Measurements from ENCODE around the gene ATP12A.

The ATP12A gene

GRCh38 chr13:24692561-24692960 is 12.4 kb downstream of the ATP12A start:
- Histone ChIP-seq H3K27ac (no peak overlapping the region), H3K36me3 (ENCODE audit: control insufficient read depth, insufficient read depth, low read length) (no peaks in the 10 kb centered on the region), H3K9me3 (ENCODE audit: control insufficient read depth, low read length) (no peaks in the 10 kb centered on the region), H3K27me3 (ENCODE audit: control insufficient read depth, insufficient read depth, low read length) (no peaks in the 10 kb centered on the region), H2AFZ (no peak overlapping the region), H3K79me2 (no peaks in the 10 kb centered on the region), H3K9ac (no peak overlapping the region), H3K4me3 (ENCODE audit: low read depth, low read length) (no peak overlapping the region), H3K4me1 (no peaks in the 10 kb centered on the region), H3K4me2 (ENCODE audit: low read length) (no peak overlapping the region)
- no peak for TF ChIP-seq CTCF (IDR thresholded peaks at IDR 0.05)

- Histone ChIP-seq H3K27me3 (ENCODE audit: control insufficient read depth, insufficient read depth, low read length) (no peaks in the 10 kb centered on the region), H3K4me2 (ENCODE audit: low read length) (no peak overlapping the region), H3K4me3 (ENCODE audit: low read depth, low read length) (no peak overlapping the region), H2AFZ (no peak overlapping the region), H3K9ac (no peak overlapping the region), H3K36me3 (ENCODE audit: control insufficient read depth, insufficient read depth, low read length) (no peaks in the 10 kb centered on the region), H3K79me2 (no peaks in the 10 kb centered on the region), H3K4me1 (no peaks in the 10 kb centered on the region), H3K27ac (no peak overlapping the region), H3K9me3 (ENCODE audit: control insufficient read depth, low read length) (no peaks in the 10 kb centered on the region)
- peak; percentile 34 for TF ChIP-seq CTCF (IDR thresholded peaks at IDR 0.05)
Measured at GRCh38 chr13:24693862-24694471, 13.8 kb downstream of the ATP12A start.

GRCh38 chr13:24694907-24695306 is 14.7 kb downstream of the ATP12A start:
- TF ChIP-seq CTCF (IDR thresholded peaks at IDR 0.05) = no peak
- H3K79me2 ChIP-seq = no peaks in the 10 kb centered on the region
- no peak overlapping the region for H3K4me3 ChIP-seq (ENCODE audit: low read depth, low read length)
- H3K27me3 ChIP-seq (ENCODE audit: control insufficient read depth, insufficient read depth, low read length) = no peaks in the 10 kb centered on the region
- H3K4me1 ChIP-seq = no peaks in the 10 kb centered on the region
- no peaks in the 10 kb centered on the region for H3K36me3 ChIP-seq (ENCODE audit: control insufficient read depth, insufficient read depth, low read length)
- no peak overlapping the region for H3K27ac ChIP-seq
- H2AFZ ChIP-seq = no peak overlapping the region
- no peaks in the 10 kb centered on the region for H3K9me3 ChIP-seq (ENCODE audit: control insufficient read depth, low read length)
- H3K9ac ChIP-seq = no peak overlapping the region
- no peak overlapping the region for H3K4me2 ChIP-seq (ENCODE audit: low read length)

- H3K4me3 ChIP-seq (ENCODE audit: low read depth, low read length) = no peak overlapping the region
- no peaks in the 10 kb centered on the region for H3K79me2 ChIP-seq
- H3K36me3 ChIP-seq (ENCODE audit: control insufficient read depth, insufficient read depth, low read length) = no peaks in the 10 kb centered on the region
- H2AFZ ChIP-seq = no peak overlapping the region
- TF ChIP-seq CTCF (IDR thresholded peaks at IDR 0.05) = no peak
- no peak overlapping the region for H3K4me2 ChIP-seq (ENCODE audit: low read length)
- H3K27ac ChIP-seq = no peak overlapping the region
- H3K9ac ChIP-seq = no peak overlapping the region
- no peaks in the 10 kb centered on the region for H3K4me1 ChIP-seq
- H3K27me3 ChIP-seq (ENCODE audit: control insufficient read depth, insufficient read depth, low read length) = no peaks in the 10 kb centered on the region
- no peaks in the 10 kb centered on the region for H3K9me3 ChIP-seq (ENCODE audit: control insufficient read depth, low read length)
Measured at GRCh38 chr13:24698686-24699085, 18.5 kb downstream of the ATP12A start.

- no peaks in the 10 kb centered on the region for H3K4me1 ChIP-seq
- no peak overlapping the region for H3K9ac ChIP-seq
- no peak for TF ChIP-seq CTCF (IDR thresholded peaks at IDR 0.05)
- no peaks in the 10 kb centered on the region for H3K9me3 ChIP-seq (ENCODE audit: control insufficient read depth, low read length)
- no peak overlapping the region for H3K4me3 ChIP-seq (ENCODE audit: low read depth, low read length)
- no peak overlapping the region for H3K4me2 ChIP-seq (ENCODE audit: low read length)
- no peaks in the 10 kb centered on the region for H3K79me2 ChIP-seq
- no peaks in the 10 kb centered on the region for H3K36me3 ChIP-seq (ENCODE audit: control insufficient read depth, insufficient read depth, low read length)
- no peaks in the 10 kb centered on the region for H3K27me3 ChIP-seq (ENCODE audit: control insufficient read depth, insufficient read depth, low read length)
- no peak overlapping the region for H2AFZ ChIP-seq
- no peak overlapping the region for H3K27ac ChIP-seq
Measured at GRCh38 chr13:24699541-24699940, 19.3 kb downstream of the ATP12A start.
